ENCODE data around the gene HERPUD1. TPM values are rescaled to one million over a fixed set of nuclear protein-coding genes. Genes with fewer than 3 reads are reported as not detected.
A peak's percentile ranks its signal among the peaks of the same experiment; 100 is the strongest.

Gene HERPUD1
- total RNA-seq, 3 donors from 2014 or later (not counting 1 experiment from before 2014, with no cell fraction given): 181 to 266 (median 243) TPM

DNA sequence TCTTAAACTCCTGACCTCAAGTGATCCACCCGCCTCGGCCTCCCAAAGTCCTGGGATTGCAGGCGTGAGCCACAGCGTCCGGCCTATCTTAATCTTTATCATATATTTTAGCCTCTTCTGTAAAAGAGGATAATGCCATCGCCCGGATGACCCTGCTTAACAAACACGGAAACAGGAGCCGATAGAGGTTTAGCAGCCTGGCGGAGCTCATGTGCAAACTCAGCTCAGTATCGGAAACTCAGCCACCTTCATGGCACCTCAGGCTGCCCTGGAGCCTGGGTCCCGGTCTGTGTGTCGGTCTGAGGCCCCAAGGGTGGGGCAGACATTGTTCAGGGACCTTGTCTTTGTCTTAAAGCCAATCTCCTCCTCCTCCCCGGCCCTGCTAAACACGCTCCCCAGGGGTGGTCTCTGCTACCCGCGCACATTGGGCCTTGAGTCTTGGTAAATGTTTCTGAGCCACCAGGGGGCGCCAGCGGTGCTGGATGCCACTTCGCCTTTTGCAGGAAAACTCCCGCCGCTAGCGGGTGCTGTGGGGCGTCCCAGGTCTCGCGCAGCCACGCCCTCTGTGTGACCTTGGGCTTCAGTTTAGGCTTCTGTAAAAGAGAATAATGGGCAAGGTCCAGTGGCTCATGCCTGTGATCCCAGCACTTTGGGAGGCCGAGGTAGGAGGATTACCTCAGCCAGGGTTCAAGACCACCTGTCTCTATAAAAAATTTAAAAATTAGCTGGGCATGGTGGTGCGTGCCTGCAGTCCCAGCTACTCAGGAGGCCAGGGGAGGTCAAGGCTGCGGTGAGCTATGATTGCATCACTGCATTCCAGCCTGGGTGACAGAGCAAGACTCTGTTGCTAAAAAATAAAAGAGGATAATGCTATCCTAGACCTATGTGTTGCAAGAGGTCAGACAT lies 32.6 kb downstream of the HERPUD1 start:
- no peak overlapping the region for H3K4me3 ChIP-seq (ENCODE audit: low read length)
- H3K27me3 Mint-ChIP-seq (ENCODE audit: low read depth in 2 of 2): no peaks in the 10 kb centered on the region
- peaks cover 18% of the 10 kb centered on the region for H3K4me1 ChIP-seq (ENCODE audit: control insufficient read depth, insufficient read depth, low read length)
- ATAC-seq: peak; percentile 98 to 99 (median 98)
- peaks cover 12 to 18% of the 10 kb centered on the region in 2 donors for H3K4me1 Mint-ChIP-seq
- H3K27ac ChIP-seq (ENCODE audit: low read length): no peak overlapping the region
- no peaks in the 10 kb centered on the region for H3K27me3 ChIP-seq (ENCODE audit: control insufficient read depth, insufficient read depth, low read length)
- no peaks in the 10 kb centered on the region for H3K36me3 Mint-ChIP-seq
- DNase-seq: peak; percentile 94 to 97
- TF ChIP-seq, protein P1, sequence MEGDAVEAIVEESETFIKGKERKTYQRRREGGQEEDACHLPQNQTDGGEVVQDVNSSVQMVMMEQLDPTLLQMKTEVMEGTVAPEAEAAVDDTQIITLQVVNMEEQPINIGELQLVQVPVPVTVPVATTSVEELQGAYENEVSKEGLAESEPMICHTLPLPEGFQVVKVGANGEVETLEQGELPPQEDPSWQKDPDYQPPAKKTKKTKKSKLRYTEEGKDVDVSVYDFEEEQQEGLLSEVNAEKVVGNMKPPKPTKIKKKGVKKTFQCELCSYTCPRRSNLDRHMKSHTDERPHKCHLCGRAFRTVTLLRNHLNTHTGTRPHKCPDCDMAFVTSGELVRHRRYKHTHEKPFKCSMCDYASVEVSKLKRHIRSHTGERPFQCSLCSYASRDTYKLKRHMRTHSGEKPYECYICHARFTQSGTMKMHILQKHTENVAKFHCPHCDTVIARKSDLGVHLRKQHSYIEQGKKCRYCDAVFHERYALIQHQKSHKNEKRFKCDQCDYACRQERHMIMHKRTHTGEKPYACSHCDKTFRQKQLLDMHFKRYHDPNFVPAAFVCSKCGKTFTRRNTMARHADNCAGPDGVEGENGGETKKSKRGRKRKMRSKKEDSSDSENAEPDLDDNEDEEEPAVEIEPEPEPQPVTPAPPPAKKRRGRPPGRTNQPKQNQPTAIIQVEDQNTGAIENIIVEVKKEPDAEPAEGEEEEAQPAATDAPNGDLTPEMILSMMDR (IDR thresholded peaks at IDR 0.05): peak; percentile 100
- no peaks in the 10 kb centered on the region for H3K9me3 ChIP-seq (ENCODE audit: control insufficient read depth, insufficient read depth, low read length)
- WGBS (ENCODE audit: insufficient coverage): 47% methylated on average over 30 of the region's 30 CpGs
- no peak overlapping the region for H3K4me3 Mint-ChIP-seq
- intact Hi-C loops (cut with micrococcal nuclease): loop anchor here (1.0 kb wide), 2 partner anchors 81 to 204 kb away; no protein-coding TSS in a partner anchor
- no peaks in the 10 kb centered on the region for H3K9me3 Mint-ChIP-seq
- H3K27ac Mint-ChIP-seq: peak overlapping the region; percentile 50 to 66
- no peaks in the 10 kb centered on the region for H3K36me3 ChIP-seq (ENCODE audit: control insufficient read depth, insufficient read depth, low read length)

DNA sequence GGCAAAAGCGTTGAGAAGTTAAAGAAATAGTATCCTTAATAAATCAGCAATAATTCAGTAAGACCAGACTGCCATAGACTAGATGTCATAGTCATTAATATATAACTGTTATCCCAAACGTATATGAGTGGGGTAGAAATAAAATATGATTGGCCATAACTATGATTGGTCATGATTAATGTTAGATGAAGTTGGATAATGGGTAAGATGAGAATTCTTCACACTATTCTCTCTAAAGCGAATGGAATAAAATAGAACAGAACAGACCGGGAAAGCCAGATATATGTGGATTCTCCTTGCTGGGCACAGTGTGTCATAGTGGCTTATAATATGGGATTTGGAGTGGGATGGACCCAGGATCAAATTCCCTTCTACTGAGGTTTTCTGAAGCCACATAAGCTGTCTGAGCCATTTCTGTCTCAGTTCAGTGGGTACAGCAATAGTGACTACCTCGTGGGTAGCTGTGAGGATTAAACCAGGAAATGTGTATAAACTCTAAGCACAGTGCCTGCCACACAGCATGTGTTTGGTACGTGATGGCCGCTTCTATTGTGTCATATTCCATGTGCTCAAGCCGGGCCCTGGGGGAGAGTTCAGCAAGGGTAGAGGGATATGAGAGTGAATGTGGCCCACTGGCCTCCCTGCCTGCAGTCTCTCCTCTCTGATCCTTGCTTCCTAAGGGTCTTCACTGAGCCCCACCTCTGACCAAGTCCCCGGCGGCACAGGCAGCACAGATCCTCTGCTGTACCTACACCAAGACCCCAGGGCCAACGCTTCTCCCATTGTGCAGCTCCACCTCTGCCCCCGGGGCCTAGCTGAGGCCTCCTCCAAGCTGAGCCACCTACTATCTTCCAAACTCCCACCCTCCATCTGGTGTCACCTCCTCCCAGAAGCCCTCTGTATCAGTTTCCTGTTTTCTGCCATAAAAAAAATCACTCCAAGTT lies 33.5 kb downstream of the HERPUD1 start:
- Mint-ChIP-seq H3K9me3 (no peaks in the 10 kb centered on the region), H3K27ac (peak overlapping the region in 1 of 2 donors; percentile 66), H3K4me3 (no peak overlapping the region), H3K4me1 (peaks cover 12 to 18% of the 10 kb centered on the region in 2 donors), H3K27me3 (ENCODE audit: low read depth in 2 of 2) (no peaks in the 10 kb centered on the region), H3K36me3 (no peaks in the 10 kb centered on the region)
- H3K36me3 ChIP-seq (ENCODE audit: control insufficient read depth, insufficient read depth, low read length): no peaks in the 10 kb centered on the region
- intact Hi-C loops (cut with micrococcal nuclease): no loop called here
- no peak overlapping the region for H3K4me3 ChIP-seq (ENCODE audit: low read length)
- TF ChIP-seq, protein P1 (IDR thresholded peaks at IDR 0.05): no peak
- no peak for DNase-seq
- 75% methylated on average over 9 of the region's 12 CpGs for WGBS (ENCODE audit: insufficient coverage)
- no peak for ATAC-seq
- peaks cover 18% of the 10 kb centered on the region for H3K4me1 ChIP-seq (ENCODE audit: control insufficient read depth, insufficient read depth, low read length)
- H3K27ac ChIP-seq (ENCODE audit: low read length): no peak overlapping the region
- no peaks in the 10 kb centered on the region for H3K27me3 ChIP-seq (ENCODE audit: control insufficient read depth, insufficient read depth, low read length)
- no peaks in the 10 kb centered on the region for H3K9me3 ChIP-seq (ENCODE audit: control insufficient read depth, insufficient read depth, low read length)

GRCh38 chr16:56966093-56966475 lies 34.1 kb downstream of the HERPUD1 start:
- no peak overlapping the region for H3K27ac ChIP-seq (ENCODE audit: low read length)
- Mint-ChIP-seq H3K9me3 (no peaks in the 10 kb centered on the region), H3K4me3 (no peak overlapping the region), H3K4me1 (peaks cover 12 to 18% of the 10 kb centered on the region in 2 donors), H3K27me3 (ENCODE audit: low read depth in 2 of 2) (no peaks in the 10 kb centered on the region), H3K27ac (peak overlapping the region in 1 of 2 donors; percentile 58), H3K36me3 (no peaks in the 10 kb centered on the region)
- no peaks in the 10 kb centered on the region for H3K9me3 ChIP-seq (ENCODE audit: control insufficient read depth, insufficient read depth, low read length)
- ATAC-seq: no peak
- no peak overlapping the region for H3K4me3 ChIP-seq (ENCODE audit: low read length)
- TF ChIP-seq, protein P1 (IDR thresholded peaks at IDR 0.05): no peak
- 94% methylated on average over 3 of the region's 3 CpGs for WGBS (ENCODE audit: insufficient coverage)
- no peaks in the 10 kb centered on the region for H3K36me3 ChIP-seq (ENCODE audit: control insufficient read depth, insufficient read depth, low read length)
- DNase-seq: no peak
- H3K27me3 ChIP-seq (ENCODE audit: control insufficient read depth, insufficient read depth, low read length): no peaks in the 10 kb centered on the region
- peaks cover 18% of the 10 kb centered on the region for H3K4me1 ChIP-seq (ENCODE audit: control insufficient read depth, insufficient read depth, low read length)
- intact Hi-C loops (cut with micrococcal nuclease): no loop called here

Data from natural killer cell (primary cell).